Hypothalamus (tissue), 51 donors: ENCODE data around the gene NRL.
"Not testable (repeated sequence)": the region's sequence is repeated elsewhere in the genome, so short reads cannot be mapped to it uniquely, and the experiment has no call there.

ENCODE experiments used
- DNase-seq, 51 donors: peaks; one replicate each; lab custom pipeline; 2025; lab: John Stamatoyannopoulos, UW

NRL gene

DNA sequence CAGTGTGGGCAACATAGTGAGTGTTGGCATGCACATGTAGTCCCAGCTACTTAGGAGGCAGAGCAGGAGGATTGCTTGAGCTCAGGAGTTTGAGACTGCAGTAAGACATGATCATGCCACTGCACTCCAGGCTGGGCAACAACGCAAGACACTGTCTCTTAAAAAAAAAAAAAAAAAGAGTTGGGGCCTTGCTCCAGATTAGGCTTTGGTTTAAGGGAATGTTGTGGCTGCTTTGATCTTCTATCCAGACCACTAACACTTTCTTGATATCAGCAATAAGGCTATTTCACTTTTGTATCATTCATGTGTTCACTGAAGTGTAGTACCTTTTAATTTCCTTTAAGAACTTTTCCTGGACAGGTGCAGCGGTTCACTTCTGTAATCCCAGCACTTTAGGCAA, 12.9 kb upstream of the NRL start:
- no peak for DNase-seq

DNA sequence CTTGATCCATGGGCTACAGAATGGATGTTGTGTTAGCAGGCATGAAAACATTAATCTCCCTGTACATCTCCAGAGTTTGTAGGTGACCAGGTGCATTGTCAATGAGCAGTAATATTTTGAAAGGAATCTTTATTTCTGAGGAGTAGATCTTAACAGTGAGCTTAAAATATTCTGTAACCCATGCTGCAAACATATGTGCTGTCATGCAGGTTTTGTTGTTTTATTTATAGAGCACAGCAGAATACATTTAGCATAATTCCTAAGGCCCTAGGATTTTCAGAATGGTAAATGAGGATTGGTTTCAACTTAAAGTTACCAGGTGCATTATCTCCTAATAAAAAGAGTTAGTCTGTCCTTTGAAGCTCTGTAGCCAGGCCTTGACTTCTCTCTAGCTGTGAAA, 12.2 kb upstream of the NRL start:
- DNase-seq = no peak

DNA sequence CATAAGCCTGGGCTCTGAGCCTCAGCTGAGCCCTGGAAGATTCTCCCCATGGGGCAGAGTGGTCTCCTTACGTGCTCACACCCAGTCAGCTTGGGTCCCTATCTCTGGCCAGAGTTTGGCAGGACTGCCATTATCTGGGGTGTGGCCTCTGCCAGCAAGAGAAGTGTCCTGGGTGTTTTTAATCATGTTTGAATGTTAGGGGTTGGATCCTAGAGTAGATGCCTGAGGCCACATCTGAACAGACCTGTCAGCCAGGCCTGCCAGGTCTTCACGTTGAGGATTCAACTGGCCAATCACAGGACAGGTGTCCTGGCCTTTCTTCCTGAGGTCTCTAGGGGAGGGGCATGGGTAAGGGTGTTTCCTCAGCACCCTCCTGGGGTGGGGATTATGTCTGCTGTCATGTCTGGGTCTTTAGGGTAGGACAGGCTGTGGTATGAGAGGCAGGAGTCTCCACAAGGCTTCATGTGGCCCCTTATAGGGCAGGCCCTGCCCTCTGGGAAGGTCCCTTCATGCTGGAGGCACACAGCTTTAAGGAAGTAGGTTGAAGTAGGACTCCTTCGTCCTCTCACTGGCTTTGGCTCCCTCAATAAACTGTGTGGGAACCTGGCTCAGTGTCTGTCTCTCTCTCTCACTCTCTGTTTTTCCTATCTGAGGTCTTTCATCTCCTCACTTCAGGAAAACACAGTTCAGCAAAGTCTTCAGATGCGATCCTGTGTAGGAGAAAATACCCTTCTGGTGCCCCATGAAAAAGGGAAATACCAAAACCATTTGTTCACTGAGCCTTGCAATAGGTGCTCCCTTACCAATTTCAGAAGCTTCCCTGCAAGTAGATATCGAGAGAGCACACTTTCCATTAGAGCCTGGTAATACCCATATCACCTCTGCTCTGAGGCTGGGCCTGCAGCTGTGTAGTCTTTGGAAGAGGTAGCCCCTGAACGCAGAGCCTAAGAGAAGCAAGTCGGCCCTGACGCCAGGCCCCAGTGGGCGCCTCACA, 9.0 kb upstream of the NRL start:
- DNase-seq = no peak

DNA sequence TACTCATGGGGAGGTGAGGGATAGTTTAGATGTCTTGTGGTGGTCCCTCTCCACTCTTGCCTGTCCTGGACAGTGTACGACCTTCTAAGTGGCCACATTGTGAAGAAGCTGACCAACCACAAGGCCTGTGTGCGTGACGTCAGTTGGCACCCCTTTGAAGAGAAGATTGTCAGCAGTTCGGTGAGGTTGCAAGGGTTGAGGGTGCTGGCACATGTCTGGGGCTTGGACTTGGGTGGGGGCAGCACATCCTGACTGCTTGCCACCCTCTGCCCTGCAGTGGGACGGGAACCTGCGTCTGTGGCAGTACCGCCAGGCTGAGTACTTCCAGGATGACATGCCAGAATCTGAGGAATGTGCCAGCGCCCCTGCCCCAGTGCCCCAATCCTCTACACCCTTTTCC, 8.1 kb upstream of the NRL start:
- no peak for DNase-seq

DNA sequence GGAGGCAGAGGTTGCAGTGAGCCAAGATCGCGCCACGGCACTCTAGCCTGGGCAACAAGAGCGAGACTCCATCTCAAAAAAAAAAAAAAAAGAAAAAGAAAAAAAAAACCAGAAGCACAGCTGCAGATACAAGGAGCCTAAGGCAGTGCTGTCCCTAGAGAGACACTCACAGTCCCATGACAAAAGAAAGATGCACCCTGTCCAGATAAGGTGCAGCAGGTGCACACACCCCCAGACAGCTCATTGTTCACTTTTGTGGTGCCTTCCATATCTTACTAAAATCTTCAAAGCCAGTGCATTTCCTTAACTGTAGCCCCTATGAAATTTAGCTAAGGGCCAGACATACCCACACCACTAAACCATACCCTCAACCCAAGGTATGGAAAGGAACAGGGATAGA, 7.7 kb upstream of the NRL start:
- no peak for DNase-seq

DNA sequence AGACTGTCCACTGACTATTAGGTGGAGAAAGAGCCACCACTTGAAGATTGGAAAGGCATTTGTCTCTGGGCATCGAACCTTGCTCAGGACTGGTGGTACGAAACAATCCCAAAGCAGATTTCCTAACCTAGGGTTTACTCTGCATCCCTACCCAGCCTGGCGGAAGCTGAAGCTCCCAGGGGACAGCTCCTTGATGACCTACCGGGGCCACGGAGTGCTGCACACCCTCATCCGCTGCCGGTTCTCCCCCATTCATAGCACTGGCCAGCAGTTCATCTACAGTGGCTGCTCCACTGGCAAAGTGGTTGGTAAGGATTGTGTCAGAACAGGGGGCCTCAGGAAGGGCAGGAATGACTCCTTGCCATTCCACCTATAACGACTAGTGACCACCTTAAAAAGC, 6.5 kb upstream of the NRL start:
- DNase-seq = no peak

DNA sequence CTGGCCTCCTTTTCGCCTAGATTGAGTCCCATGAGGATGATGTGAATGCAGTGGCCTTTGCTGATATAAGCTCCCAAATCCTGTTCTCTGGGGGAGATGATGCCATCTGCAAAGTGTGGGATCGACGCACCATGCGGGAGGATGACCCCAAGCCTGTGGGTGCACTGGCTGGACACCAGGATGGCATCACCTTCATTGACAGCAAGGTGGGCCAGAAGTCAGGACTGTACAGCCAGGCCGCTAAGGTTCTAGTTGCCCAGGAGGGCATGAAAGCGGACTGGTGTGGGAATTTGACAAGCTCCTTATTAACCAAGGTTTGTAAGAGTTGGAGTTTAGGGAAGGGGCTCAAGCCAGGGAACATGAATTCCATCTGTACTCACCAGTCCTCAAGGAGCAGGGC, 4.9 kb upstream of the NRL start:
- DNase-seq = no peak

DNA sequence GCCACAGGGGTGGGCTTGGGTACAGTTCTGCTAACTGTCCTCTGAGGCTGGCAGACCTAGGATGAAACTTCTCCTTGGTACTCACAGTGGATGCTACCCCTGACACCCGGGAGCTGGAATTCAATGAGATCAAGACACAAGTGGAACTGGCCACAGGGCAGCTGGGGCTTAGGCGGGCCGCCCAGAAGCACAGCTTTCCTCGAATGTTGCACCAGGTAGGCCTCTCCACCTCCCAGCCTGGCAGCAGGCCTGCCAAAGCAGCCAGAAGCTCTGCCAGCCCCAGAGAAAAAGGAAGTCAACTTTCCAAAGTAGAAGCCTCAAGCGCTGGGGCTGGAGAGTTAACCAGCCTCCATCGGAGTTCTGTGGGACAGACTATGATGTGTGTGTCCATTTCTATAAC, 2.4 kb upstream of the NRL start:
- DNase-seq = no peak

DNA sequence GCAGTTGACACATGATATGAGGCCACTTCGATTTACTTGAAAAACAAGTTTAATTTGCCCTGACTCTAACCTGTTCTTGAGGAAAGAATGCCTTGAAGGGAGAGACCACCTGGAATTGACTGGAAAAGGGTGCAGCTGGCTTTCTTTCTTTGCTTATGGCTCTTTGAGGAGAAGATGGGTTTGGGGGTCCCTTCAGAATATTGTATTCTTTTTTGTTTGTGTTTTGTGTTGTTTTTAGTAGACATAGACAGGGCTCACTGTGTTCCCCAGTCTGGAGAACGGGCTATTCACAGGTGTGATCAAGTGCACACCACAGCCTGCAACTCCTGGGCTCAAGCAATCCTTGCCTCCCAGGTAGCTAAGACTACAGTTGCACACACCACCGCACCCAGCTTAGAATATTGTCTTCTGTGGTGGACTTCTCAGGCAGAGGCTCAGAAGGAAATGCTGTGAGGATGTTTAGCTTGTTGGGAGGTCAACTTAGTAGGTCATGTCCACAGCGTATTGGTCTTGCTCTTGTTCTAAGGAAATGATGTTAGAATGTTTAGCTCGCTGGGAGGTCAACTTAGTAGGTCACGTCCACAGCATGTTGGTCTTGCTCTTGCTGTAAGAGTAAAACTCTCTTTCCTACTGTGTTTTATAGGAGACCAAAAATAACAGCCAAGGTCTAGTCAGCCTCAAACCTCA, 1.5 kb upstream of the NRL start:
- DNase-seq = no peak

DNA sequence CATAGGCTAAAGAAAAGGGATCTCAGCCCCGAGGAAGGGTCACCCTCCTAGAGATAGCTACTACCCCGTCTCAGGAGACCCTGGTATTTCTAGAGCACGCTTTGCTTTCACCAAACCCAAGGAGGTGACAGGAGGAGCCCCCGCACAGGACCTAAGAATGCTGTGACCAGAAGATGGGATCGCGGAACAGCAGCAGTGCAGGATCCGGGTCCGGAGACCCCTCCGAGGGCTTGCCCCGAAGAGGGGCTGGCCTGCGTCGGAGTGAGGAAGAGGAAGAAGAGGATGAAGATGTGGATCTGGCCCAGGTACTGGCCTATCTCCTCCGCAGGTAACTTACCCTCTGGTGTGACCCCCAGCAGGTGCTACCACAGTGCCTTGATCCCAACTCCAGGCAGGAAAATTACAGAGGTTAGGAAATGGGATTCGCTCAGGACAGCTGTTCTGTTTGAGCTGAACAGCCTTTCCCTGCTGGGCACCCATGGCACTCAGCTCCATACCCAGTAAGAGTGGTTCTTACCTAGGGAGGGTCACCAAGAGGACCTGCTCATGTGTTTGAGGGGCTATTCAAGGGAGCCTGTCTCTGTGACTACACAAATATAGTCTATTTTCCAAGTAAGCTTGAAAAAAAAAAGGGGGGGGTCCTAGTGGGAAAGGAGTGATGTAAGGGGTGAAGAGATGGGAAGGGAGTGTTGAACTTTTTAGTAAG, 826 bp upstream of the NRL start:
- no peak for DNase-seq

DNA sequence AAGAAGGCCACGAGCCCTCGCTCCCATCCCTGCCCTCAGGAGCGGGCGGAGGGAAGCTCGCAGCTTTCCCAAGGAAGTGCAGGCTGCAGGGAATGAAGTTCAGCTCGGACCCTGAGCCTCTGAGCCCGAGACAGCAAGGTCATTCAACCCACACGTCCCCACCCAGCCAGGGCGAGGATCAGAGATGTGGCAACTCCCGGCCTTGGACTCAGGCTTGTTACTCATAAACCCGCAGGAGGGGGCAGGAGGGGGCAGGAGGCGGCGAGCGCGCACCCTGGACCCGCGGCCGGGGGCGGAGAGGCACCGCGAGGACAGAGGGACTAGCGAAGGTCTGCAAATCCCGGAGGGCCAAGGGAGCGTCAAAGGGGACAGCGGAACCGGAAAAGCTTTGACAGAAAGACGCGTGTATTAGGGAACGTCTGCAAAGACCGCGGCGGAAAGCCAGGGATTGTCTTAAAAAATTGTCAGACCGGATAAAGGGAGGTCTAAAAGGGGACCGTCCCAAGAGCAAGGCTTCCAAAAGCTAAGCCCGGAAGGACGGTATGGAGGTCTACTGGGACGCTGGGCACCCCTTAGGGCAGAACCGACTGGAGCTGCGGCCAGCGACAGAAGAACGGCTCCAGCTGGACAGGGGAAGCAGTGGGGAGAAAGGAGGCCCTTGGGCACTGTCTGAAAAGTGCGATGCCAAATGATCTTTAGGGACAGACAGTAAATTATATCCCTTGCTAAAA, 783 bp downstream of the NRL start:
- peak in 49 of 51 donors; percentile 58 to 97 (median 84) for DNase-seq

DNA sequence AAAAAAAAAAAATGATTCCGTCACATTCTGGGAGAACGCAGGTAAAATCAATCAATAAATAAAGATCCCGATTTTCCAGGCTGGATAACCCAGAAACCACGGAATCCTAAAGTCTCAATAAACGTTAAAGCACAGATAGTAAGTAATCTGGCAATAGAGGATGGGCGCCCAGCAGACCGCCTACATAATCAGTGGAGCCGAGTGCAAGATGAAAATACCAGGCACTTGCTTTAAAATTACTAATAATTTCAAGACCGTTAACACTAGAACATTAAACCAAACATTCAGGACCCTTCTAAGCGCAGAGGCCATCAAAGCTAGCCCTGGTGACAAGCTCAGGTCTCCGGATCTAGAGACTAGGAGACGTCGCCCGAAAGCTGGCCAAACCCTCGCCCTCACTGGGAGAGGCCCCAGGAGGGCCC, 1.4 kb downstream of the NRL start:
- DNase-seq = peak in 1 of 51 donors; percentile 33

DNA sequence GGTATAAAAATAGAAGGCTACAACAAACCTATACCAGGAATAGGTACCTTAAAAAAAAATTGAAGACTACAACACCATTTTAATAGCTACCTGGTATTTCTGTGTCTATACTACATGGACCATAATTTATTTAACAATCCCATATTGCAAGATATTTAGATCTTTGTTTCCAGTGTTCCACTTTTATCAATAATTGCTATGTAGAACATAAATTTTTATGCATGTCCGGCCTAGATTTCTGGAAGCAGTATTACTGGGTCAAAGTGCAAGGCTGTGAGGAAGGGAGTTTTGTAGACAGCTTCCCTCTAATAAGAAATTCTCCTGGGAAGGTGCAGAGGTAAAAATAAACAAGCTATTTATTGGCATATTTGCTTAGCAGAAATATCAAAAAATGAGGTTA, 4.2 kb downstream of the NRL start:
- DNase-seq = no peak

DNA sequence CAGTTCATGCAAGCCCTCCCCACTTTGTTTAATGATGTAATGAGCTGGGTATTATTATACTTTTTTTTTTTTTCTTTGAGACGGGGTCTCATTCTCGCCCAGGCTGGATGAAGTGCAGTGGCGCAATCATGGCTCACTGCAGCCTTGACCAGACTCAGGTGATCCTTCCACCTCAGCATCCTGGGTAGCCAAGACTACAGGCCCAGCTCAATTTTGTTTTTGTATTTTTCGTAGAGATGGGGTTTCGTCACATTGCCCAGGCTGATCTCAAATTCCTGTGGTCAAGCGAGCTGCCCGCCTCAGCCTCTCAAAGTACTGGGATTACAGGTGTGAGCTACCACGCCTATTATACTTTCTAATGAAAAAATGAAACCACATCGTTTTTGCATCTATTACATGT, 4.7 kb downstream of the NRL start:
- no peak for DNase-seq

DNA sequence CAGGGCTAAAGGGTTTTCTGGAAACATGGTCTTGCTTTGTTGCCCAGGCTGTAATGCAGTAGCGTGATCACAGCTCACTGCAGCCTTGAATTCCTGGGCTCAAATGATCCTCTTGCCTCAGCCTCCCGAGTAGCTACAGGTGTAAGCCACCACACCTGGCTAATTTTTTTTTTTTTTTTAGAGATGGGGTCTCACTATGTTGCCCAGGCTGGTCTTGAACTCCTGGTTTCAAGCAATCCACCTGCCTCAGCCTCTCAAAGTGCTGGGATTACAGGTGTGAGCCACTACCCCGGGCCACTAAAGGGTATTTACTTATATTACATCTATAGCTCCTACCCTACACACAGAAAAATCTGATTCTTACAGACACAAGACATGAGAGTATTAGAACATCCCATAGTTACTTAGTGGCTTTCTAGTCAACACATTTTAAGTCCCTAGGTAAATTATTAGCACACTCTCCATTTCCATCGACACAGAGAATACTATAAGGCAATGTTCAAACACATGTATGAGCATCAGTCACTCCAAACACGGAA, 6.3 kb downstream of the NRL start:
- no peak for DNase-seq

DNA sequence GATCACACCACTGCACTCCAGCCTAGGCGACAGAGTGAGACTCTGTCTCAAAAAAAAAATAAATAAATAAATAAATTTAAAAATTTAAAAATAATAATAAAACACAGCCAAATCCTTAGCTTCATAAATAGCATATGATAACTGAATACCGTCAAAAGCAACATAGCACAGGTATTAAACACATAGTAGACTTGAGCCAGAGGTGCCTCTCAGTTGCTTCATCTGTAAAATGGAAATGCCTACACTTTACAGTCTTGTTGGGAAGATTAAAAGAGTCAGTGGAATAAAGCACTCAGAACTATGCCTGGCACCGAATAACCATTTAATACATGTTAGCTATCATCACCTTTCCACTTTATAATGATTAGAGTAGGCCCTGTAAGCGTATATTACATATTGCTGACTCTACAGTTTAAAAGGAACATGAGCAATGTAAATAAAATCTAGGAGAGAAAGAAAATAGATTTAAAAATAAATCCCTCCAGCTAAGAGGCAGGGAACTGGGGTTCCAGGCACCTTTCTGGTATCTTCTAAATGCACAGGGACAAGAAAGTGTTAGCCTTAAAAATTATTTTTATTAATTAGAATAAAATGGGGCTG, 8.0 kb downstream of the NRL start:
- no peak for DNase-seq

DNA sequence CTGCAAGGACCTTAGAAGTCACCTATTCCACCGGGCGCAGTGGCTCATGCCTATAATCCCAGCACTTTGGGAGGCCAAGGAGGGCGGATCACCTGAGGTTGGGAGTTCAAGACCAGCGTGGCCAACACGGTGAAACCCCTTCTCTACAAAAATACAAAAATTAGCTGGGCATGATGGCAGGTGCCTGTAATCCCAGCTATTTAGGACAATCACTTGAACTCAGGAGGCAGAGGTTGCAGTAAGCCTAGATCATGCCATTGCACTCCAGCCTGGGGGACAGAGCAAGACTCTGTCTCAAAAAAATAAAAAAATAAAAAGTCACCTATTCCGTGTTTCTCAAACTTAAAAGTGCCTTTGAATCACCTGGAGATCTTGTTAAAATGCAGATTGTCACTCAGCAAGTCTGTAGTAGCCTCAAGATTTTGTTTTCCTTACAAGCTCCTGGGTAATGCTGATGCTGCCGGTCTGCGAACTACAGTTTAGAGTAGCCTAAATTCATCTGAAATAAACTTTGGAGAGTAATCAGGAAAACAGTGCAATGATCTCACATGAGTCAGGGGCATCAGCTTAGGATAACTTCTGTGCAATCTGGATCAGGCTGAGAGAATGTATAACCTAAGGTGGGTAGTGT, 9.0 kb downstream of the NRL start:
- not testable (repeated sequence) for DNase-seq

DNA sequence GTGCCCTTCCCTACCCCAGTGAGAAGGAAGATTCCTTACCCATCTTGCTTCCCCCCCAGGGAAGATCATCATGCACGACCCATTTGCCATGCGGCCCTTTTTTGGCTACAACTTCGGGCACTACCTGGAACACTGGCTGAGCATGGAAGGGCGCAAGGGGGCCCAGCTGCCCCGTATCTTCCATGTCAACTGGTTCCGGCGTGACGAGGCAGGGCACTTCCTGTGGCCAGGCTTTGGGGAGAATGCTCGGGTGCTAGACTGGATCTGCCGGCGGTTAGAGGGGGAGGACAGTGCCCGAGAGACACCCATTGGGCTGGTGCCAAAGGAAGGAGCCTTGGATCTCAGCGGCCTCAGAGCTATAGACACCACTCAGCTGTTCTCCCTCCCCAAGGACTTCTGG, 11.3 kb downstream of the NRL start:
- DNase-seq = no peak

DNA sequence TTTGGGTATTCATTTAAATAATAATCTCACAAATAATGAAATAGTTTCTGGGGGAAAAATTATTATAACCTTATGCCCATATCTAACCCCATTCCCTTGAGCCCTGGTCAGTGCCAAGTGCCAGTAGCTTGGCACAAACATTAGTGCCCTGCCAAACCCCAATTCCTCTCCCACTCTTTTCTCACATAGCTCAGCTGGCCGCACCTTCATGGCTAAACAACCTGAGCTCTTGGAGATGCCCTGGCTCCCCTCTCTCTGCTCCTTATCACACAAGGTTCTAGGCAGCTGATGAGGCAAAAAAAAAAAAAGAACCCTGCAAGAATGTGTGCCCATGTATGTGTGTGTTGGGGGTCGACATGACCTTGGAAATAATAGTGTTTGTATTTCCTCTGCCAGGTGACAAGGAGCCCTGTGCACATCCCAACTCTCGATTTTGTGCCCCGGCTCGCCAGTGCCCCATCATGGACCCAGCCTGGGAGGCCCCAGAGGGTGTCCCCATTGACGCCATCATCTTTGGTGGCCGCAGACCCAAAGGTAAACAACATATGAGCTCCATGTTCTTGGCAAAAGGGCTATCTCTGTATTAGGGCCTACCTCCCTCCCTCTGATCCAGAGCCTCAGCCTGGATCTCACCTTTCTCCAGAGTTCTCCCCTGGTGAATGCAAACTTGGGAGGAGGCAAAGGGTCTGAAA, 12.2 kb downstream of the NRL start:
- DNase-seq = no peak
